HCT116 (cell line): Measurements from ENCODE around the gene DNAAF5. TPM values are rescaled to one million over a fixed set of nuclear protein-coding genes. Genes with fewer than 3 reads are reported as not detected.

Experiments
- ATAC-seq: fragments of 200-7000 bp; cut with Tn5 transposase; 2 replicates; pipeline ENCODE4 v1.9.1; 2020; ENCODE audit warnings: mild to moderate bottlenecking, moderate library complexity
- BruUV-seq: library from RNA; stranded (reverse); fragments of 400-500 nt; replicated peaks from 2 replicates; lab custom pipeline; 2021; lab: Mats Ljungman, UMichigan
- CTCF ChIA-PET: fragments of 300-600 bp; sonication (Branson Sonifier 250); formaldehyde crosslinking; loops from one replicate; lab custom pipeline; 2021; ENCODE audit warnings: antibody characterized with exemption; lab: Charles Lee
- POLR2A ChIA-PET: fragments of 300-600, 350-600 bp; sonication (Branson Sonifier 250); formaldehyde crosslinking; loops from one replicate; lab custom pipeline; 2021; ENCODE audit warnings: antibody characterized with exemption; lab: Charles Lee
- RAD21 ChIA-PET, 2 experiments: fragments of 300-600 bp; sonication (Branson Sonifier 250); formaldehyde crosslinking; loops; one replicate each; lab custom pipeline; 2023; ENCODE audit warnings: low total read pairs in 2 of 2; ENCODE audit not compliant: uncharacterized antibody in 2 of 2, unreplicated experiment in 2 of 2, low non-redundant PET in 1 of 2; lab: Charles Lee
- DNase-seq: peaks from one replicate; pipeline ENCODE4 v3.0.0-alpha.2; 2010; ENCODE audit warnings: low read depth, low spot score
- H2AFZ ChIP-seq: fragments of 200-600 bp; shearing (Covaris generic), sonication (generic); 2 replicates; pipeline ENCODE4 v1.6.1; 2017; ENCODE audit warnings: low read depth, mixed run types, mixed read lengths, antibody characterized with exemption, low read length; ENCODE audit not compliant: poor library complexity, severe bottlenecking
- H3K27ac ChIP-seq: 2 replicates; pipeline ENCODE4 v1.5.1; 2012; ENCODE audit warnings: low read depth, low read length
- H3K27me3 ChIP-seq: fragments of 200-600 bp; sonication (generic); 2 replicates; pipeline ENCODE4 v1.6.1; 2016; ENCODE audit warnings: mixed run types, low read length, mixed read lengths; ENCODE audit not compliant: insufficient read depth
- H3K36me3 ChIP-seq, 2 experiments: fragments of 200-500 bp in 1 of 2; fragments of 200-600 bp in 1 of 2; sonication (Bioruptor generic) in 1 of 2; sonication (generic) in 1 of 2; 2 replicates each; pipeline versions ENCODE4 v1.5.1 to v1.6.1; 2014 to 2016; ENCODE audit warnings: low read length in 2 of 2, inconsistent platforms in 1 of 2, mixed read lengths in 1 of 2, mixed run types in 1 of 2; ENCODE audit not compliant: insufficient read depth in 2 of 2, control insufficient read depth in 1 of 2
- H3K4me1 ChIP-seq, 2 experiments: fragments of 200-600 bp in 1 of 2; sonication (generic) in 1 of 2; 2 replicates each; pipeline versions ENCODE4 v1.5.1 to v1.6.1; 2012 to 2017; ENCODE audit warnings: low read length in 2 of 2, inconsistent platforms in 1 of 2, mild to moderate bottlenecking in 1 of 2, mixed read lengths in 1 of 2, mixed run types in 1 of 2, moderate library complexity in 1 of 2; ENCODE audit not compliant: insufficient read depth in 2 of 2, control insufficient read depth in 1 of 2
- H3K4me2 ChIP-seq: fragments of 200-600 bp; sonication (generic); 2 replicates; pipeline ENCODE4 v1.6.1; 2017; ENCODE audit warnings: mixed run types, low read length, mixed read lengths
- H3K4me3 ChIP-seq, 2 experiments: fragments of 200-600 bp in 1 of 2; sonication (generic) in 1 of 2; replicated peaks in 1 of 2; 2 replicates each; pipeline ENCODE4 v1.5.1; 2011 to 2016; ENCODE audit warnings: low read length in 2 of 2, control low read depth in 1 of 2, low read depth in 1 of 2, mild to moderate bottlenecking in 1 of 2, mixed read lengths in 1 of 2, mixed run types in 1 of 2
- H3K79me2 ChIP-seq: fragments of 200-600 bp; sonication (generic); 2 replicates; pipeline ENCODE4 v1.6.1; 2017; ENCODE audit warnings: mild to moderate bottlenecking, mixed run types, low read length, moderate library complexity, mixed read lengths; ENCODE audit not compliant: insufficient read depth
- H3K9ac ChIP-seq: fragments of 200-600 bp; sonication (generic); 2 replicates; pipeline ENCODE4 v1.6.1; 2016; ENCODE audit warnings: low read length, mixed read lengths
- H3K9me2 ChIP-seq: fragments of 200-600 bp; sonication (generic), shearing (Covaris generic); 2 replicates; pipeline ENCODE4 v1.6.1; 2017; ENCODE audit warnings: mixed run types, mild to moderate bottlenecking, moderate library complexity; ENCODE audit not compliant: insufficient read depth
- H3K9me3 ChIP-seq, 2 experiments: fragments of 200-500 bp in 1 of 2; fragments of 200-600 bp in 1 of 2; sonication (Bioruptor generic) in 1 of 2; sonication (generic) in 1 of 2; 2 replicates each; pipeline ENCODE4 v1.6.1; 2014 to 2017; ENCODE audit warnings: low read length in 2 of 2, mixed read lengths in 2 of 2, inconsistent platforms in 1 of 2, low read depth in 1 of 2, mild to moderate bottlenecking in 1 of 2, mixed run types in 1 of 2, moderate library complexity in 1 of 2; ENCODE audit not compliant: control insufficient read depth in 1 of 2, insufficient read depth in 1 of 2
- H4K20me1 ChIP-seq: fragments of 200-600 bp; sonication (generic), shearing (Covaris generic); 2 replicates; pipeline ENCODE4 v1.6.1; 2017; ENCODE audit warnings: mixed run types, mild to moderate bottlenecking, moderate library complexity; ENCODE audit not compliant: insufficient read depth
- POLR2AphosphoS5 ChIP-seq: IDR thresholded peaks from 2 replicates; pipeline ENCODE4 v1.6.1; 2011; ENCODE audit warnings: mild to moderate bottlenecking, low read depth, low read length, moderate library complexity
- SIN3A ChIP-seq: IDR thresholded peaks from 2 replicates; pipeline ENCODE4 v1.6.1; 2012; ENCODE audit warnings: low read depth
- ZFX ChIP-seq: fragments of 450-650 bp; IDR thresholded peaks from 2 replicates; pipeline ENCODE4 v1.6.1; 2017
- intact Hi-C: fragments of 100-400 bp; cut with micrococcal nuclease; formaldehyde crosslinking; loops from 2 replicates; pipeline ENCODE4 v1.10.0; 2022
- total RNA-seq: library from RNA; stranded (reverse); gene quantifications from one replicate; pipeline ENCODE4 v1.2.1, GENCODE V29; 2021; ENCODE audit not compliant: unreplicated experiment
- TF ChIP-seq, protein P1 (sequence below): IDR thresholded peaks from 2 replicates; pipeline ENCODE4 v1.6.1; 2012

DNAAF5 gene
- total RNA-seq, 1 experiment from 2014 or later: 69.4 TPM

DNA sequence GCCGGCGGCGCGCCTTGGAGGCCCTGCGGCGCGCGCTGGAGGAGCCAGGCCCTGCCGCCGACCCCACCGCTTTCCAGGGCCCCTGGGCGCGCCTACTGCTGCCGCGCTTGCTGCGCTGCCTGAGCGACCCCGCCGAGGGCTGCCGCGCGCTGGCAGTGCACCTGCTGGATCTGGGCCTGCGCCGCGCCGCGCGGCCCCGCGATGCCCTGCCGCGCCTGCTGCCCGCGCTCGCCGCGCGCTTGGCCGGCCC is 280 bp downstream of the DNAAF5 start:
- H3K9me3 ChIP-seq: peaks cover 0 to 18% of the 10 kb centered on the region in 2 experiments; a peak in 1 of 4 replicates
- peak overlapping the region; percentile 79 for H3K4me2 ChIP-seq
- peak overlapping the region; percentile 96 for H3K27ac ChIP-seq
- peaks cover 62% of the 10 kb centered on the region for H3K79me2 ChIP-seq
- intact Hi-C loops: loop anchor here (2.0 to 5.0 kb wide), 2 partner anchors 86 to 209 kb away; partner anchors contain the start of gene PDGFA
- RAD21 ChIA-PET: no interaction called here
- H3K9me2 ChIP-seq: no peaks in the 10 kb centered on the region
- TF ChIP-seq, protein P1, sequence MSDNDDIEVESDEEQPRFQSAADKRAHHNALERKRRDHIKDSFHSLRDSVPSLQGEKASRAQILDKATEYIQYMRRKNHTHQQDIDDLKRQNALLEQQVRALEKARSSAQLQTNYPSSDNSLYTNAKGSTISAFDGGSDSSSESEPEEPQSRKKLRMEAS: no peak
- TF ChIP-seq ZFX (peak; percentile 94), SIN3A (no peak)
- CTCF ChIA-PET: no interaction called here
- peaks cover 7 to 45% of the 10 kb centered on the region in 2 experiments; a peak in 2 of 4 replicates for H3K36me3 ChIP-seq
- POLR2A ChIA-PET: no interaction called here
- H3K27me3 ChIP-seq: no peaks in the 10 kb centered on the region
- H3K4me3 ChIP-seq: peak overlapping the region; percentile 58 to 67
- H4K20me1 ChIP-seq: no peaks in the 10 kb centered on the region
- DNase-seq (no peak), ATAC-seq (peak; percentile 46)
- no TSS peak for BruUV-seq
- no peak overlapping the region for H2AFZ ChIP-seq
- peaks cover 11 to 30% of the 10 kb centered on the region in 2 experiments for H3K4me1 ChIP-seq
- peak overlapping the region; percentile 61 for H3K9ac ChIP-seq

DNA sequence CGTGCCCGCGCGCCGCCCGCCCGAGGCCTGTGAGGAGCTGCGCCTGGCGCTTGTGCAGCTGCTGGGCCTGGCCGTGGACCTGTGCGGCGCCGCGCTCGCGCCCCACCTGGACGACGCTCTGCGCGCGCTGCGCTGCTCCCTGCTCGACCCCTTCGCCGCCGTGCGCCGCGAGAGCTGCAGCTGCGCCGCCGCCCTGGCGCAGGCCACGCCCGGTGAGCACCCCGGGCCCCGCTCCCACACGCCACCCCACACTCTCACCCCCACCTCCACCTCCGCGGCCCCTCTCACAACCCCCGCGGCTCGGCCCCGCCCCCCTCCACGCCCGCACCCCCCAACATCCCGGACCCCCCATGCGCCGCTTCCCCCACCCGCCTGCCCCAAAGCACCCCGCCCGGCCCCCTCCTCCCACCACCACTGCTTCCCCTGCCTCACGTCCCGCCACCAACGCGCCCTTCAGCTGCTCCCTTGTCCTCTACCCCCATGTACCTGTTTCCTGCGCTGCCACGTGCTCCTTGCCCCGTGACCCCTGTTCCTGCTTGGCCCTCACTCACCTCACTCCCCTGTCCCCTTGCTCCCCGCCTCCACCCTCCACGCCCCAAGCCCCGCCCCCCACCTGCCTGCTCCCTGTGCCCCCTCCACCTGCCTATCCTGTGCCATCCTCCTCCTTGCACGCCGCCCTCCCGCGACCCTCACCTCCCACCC is 756 bp downstream of the DNAAF5 start, which contains the start of gene PRKAR1B:
Gene PRKAR1B (minus strand): TSS at position 178 of the 702 bp plus-strand sequence. CDS start 15,776 bp downstream, outside the sequence.
- DNase-seq: no peak
- no peaks in the 10 kb centered on the region for H3K27me3 ChIP-seq
- H2AFZ ChIP-seq: no peak within 1 kb of the TSS
- TF ChIP-seq POLR2AphosphoS5: no peak
- TF ChIP-seq, protein P1: peak; percentile 44; the same call in 1 of the 2 replicates
- peak within 1 kb of the TSS; percentile 61 for H3K9ac ChIP-seq
- no TSS peak for BruUV-seq
- CTCF ChIA-PET: no interaction called here
- H3K9me3 ChIP-seq: peaks cover 0 to 17% of the 10 kb centered on the region in 2 experiments; a peak in 1 of 4 replicates
- RAD21 ChIA-PET: no interaction called here
- peak within 1 kb of the TSS; percentile 79 for H3K4me2 ChIP-seq
- H3K4me3 ChIP-seq: peak within 1 kb of the TSS; percentile 58 to 67
- ATAC-seq: peak; percentile 73
- peaks cover 13 to 35% of the 10 kb centered on the region in 2 experiments for H3K4me1 ChIP-seq
- H3K27ac ChIP-seq: peak within 1 kb of the TSS; percentile 96
- H3K9me2 ChIP-seq: no peaks in the 10 kb centered on the region
- H3K79me2 ChIP-seq: peaks cover 67% of the 10 kb centered on the region
- no peaks in the 10 kb centered on the region for H4K20me1 ChIP-seq
- intact Hi-C loops: loop anchor here (2.0 to 5.0 kb wide), 2 partner anchors 86 to 210 kb away; partner anchors contain the start of gene PDGFA
- H3K36me3 ChIP-seq: peaks cover 7 to 49% of the 10 kb centered on the region in 2 experiments; a peak in 2 of 4 replicates
- POLR2A ChIA-PET: interaction anchor here (0.8 kb wide), 1 partner anchor 14 kb away, joined by 3 read pairs; no protein-coding TSS in a partner anchor
